Loucy (cell line): ENCODE measurements around the gene PTPRN2.

Experiments used
- H2AFZ ChIP-seq: fragments of 200-600 bp; sonication (generic); 2 replicates; pipeline ENCODE4 v1.6.0; 2016; ENCODE audit warnings: antibody characterized with exemption, mild to moderate bottlenecking, low read length, moderate library complexity
- H3F3A ChIP-seq: fragments of 200-600 bp; 2 replicates; pipeline ENCODE4 v1.6.0; 2016; ENCODE audit warnings: antibody characterized with exemption, low read depth, mild to moderate bottlenecking
- H3K27me3 ChIP-seq: fragments of 200-600 bp; sonication (generic); 2 replicates; pipeline ENCODE4 v1.6.1; 2014; ENCODE audit warnings: low read length, mild to moderate bottlenecking; ENCODE audit not compliant: insufficient read depth, poor library complexity, severe bottlenecking
- H3K36me3 ChIP-seq: fragments of 200-600 bp; sonication (generic); 2 replicates; pipeline ENCODE4 v1.6.1; 2016; ENCODE audit warnings: low read length; ENCODE audit not compliant: insufficient read depth
- H3K4me1 ChIP-seq: fragments of 200-600 bp; sonication (generic); 2 replicates; pipeline ENCODE4 v1.5.1; 2014; ENCODE audit warnings: low read length, mild to moderate bottlenecking; ENCODE audit not compliant: insufficient read depth, poor library complexity, severe bottlenecking
- H3K4me2 ChIP-seq: fragments of 200-600 bp; sonication (generic); 2 replicates; pipeline ENCODE4 v1.6.0; 2014; ENCODE audit warnings: antibody characterized with exemption, low read length, low read depth, mild to moderate bottlenecking; ENCODE audit not compliant: poor library complexity, severe bottlenecking
- H3K4me3 ChIP-seq: fragments of 200-600 bp; sonication (generic); 2 replicates; pipeline ENCODE4 v1.5.1; 2014; ENCODE audit warnings: low read length, mild to moderate bottlenecking, mixed read lengths; ENCODE audit not compliant: poor library complexity, severe bottlenecking
- H3K79me2 ChIP-seq: fragments of 200-600 bp; sonication (generic); 2 replicates; pipeline ENCODE4 v1.6.1; 2014; ENCODE audit warnings: low read length; ENCODE audit not compliant: insufficient read depth
- H3K9ac ChIP-seq: fragments of 200-600 bp; sonication (generic); 2 replicates; pipeline ENCODE4 v1.6.0; 2014; ENCODE audit warnings: mild to moderate bottlenecking, low read depth, low read length, moderate library complexity; ENCODE audit not compliant: poor library complexity, severe bottlenecking
- H3K9me2 ChIP-seq: fragments of 200-600 bp; sonication (generic); replicated peaks from 2 replicates; pipeline ENCODE4 v1.6.1; 2016; ENCODE audit warnings: low read depth, low read length, mixed read lengths
- H3K9me3 ChIP-seq: fragments of 200-600 bp; sonication (generic); 2 replicates; pipeline ENCODE4 v1.6.1; 2014; ENCODE audit warnings: mild to moderate bottlenecking, antibody characterized with exemption, low read length, low read depth; ENCODE audit not compliant: insufficient read depth
- H4K20me1 ChIP-seq: fragments of 200-600 bp; sonication (generic); 2 replicates; pipeline ENCODE4 v1.6.0; 2014; ENCODE audit warnings: antibody characterized with exemption, low read length, mild to moderate bottlenecking; ENCODE audit not compliant: insufficient read depth, poor library complexity, severe bottlenecking
- CTCF ChIP-seq: fragments of 200-600 bp; sonication (generic); conservative IDR thresholded peaks from 2 replicates; pipeline ENCODE4 v1.5.1; 2014; ENCODE audit warnings: mild to moderate bottlenecking, antibody characterized with exemption, low read length
- EZH2phosphoT487 ChIP-seq: fragments of 200-600 bp; IDR thresholded peaks from 2 replicates; pipeline ENCODE4 v1.6.1; 2018; ENCODE audit warnings: antibody characterized with exemption, mild to moderate bottlenecking, moderate library complexity, borderline replicate concordance

Gene PTPRN2

GRCh38 chr7:158547817-158548216 lies 39.8 kb downstream of the PTPRN2 start:
- H3K9ac ChIP-seq = no peak overlapping the region
- no peak overlapping the region for H3K4me3 ChIP-seq
- TF ChIP-seq EZH2phosphoT487 = no peak
- no peak for TF ChIP-seq CTCF
- no peaks in the 10 kb centered on the region for H3K4me1 ChIP-seq
- no peaks in the 10 kb centered on the region for H3K79me2 ChIP-seq
- no peaks in the 10 kb centered on the region for H3K27me3 ChIP-seq
- no peaks in the 10 kb centered on the region for H3F3A ChIP-seq
- no peak overlapping the region for H2AFZ ChIP-seq
- no peaks in the 10 kb centered on the region for H4K20me1 ChIP-seq
- no peak overlapping the region for H3K4me2 ChIP-seq
- H3K9me3 ChIP-seq = peaks cover 5% of the 10 kb centered on the region; the same call in 1 of the 2 replicates
- no peaks in the 10 kb centered on the region for H3K36me3 ChIP-seq
- H3K9me2 ChIP-seq = no peaks in the 10 kb centered on the region

- H3K79me2 ChIP-seq = no peaks in the 10 kb centered on the region
- no peaks in the 10 kb centered on the region for H3K36me3 ChIP-seq
Measured at GRCh38 chr7:158546626-158547025, 41.0 kb downstream of the PTPRN2 start.

GRCh38 chr7:158546214-158546613 lies 41.4 kb downstream of the PTPRN2 start:
- Histone ChIP-seq H3K9ac (no peak overlapping the region), H3K9me2 (no peaks in the 10 kb centered on the region), H3F3A (no peaks in the 10 kb centered on the region), H4K20me1 (no peaks in the 10 kb centered on the region), H3K4me1 (no peaks in the 10 kb centered on the region), H3K4me2 (no peak overlapping the region), H3K4me3 (no peak overlapping the region), H3K79me2 (no peaks in the 10 kb centered on the region), H3K36me3 (no peaks in the 10 kb centered on the region), H3K9me3 (peaks cover 9% of the 10 kb centered on the region; the same call in 1 of the 2 replicates), H3K27me3 (no peaks in the 10 kb centered on the region), H2AFZ (no peak overlapping the region)
- TF ChIP-seq CTCF (no peak), EZH2phosphoT487 (no peak)

More at GRCh38 chr7:158546626-158547025, 41.0 kb downstream of the PTPRN2 start:
- Histone ChIP-seq H3K9ac (no peak overlapping the region), H3K4me1 (no peaks in the 10 kb centered on the region), H3K27me3 (no peaks in the 10 kb centered on the region), H3K9me2 (no peaks in the 10 kb centered on the region), H2AFZ (no peak overlapping the region), H3K4me2 (no peak overlapping the region), H3K9me3 (peaks cover 9% of the 10 kb centered on the region; the same call in 1 of the 2 replicates), H4K20me1 (no peaks in the 10 kb centered on the region), H3K4me3 (no peak overlapping the region), H3F3A (no peaks in the 10 kb centered on the region)
- TF ChIP-seq CTCF (no peak), EZH2phosphoT487 (no peak)
